CD4-positive, alpha-beta T cell treated with Interferon gamma for 1 hour (primary cell): Measurements from ENCODE around the gene LDB2.

Experiments used
- DNase-seq: peaks from one replicate; pipeline ENCODE4 v3.0.0-alpha.2; 2020

LDB2 gene

GRCh38 chr4:16794816-16795445, 103.5 kb downstream of the LDB2 start:
- DNase-seq: no peak

- no peak for DNase-seq
These were observed 107.0 kb downstream of the LDB2 start for GRCh38 chr4:16791460-16791859.

- DNase-seq: no peak
These were observed 107.9 kb downstream of the LDB2 start for GRCh38 chr4:16790508-16790907.

- DNase-seq: no peak
These were observed 109.6 kb downstream of the LDB2 start for GRCh38 chr4:16788868-16789267.

GRCh38 chr4:16785793-16786527, 112.5 kb downstream of the LDB2 start:
- DNase-seq: no peak

- no peak for DNase-seq
These were observed 115.3 kb downstream of the LDB2 start for GRCh38 chr4:16783119-16783518.

- DNase-seq: no peak
These were observed 119.3 kb downstream of the LDB2 start for GRCh38 chr4:16779028-16779675.

- DNase-seq: no peak
These were observed 120.7 kb downstream of the LDB2 start for GRCh38 chr4:16777726-16778125.

- DNase-seq: no peak
These were observed 122.9 kb downstream of the LDB2 start for GRCh38 chr4:16775411-16776154.

GRCh38 chr4:16772366-16772850, 126.0 kb downstream of the LDB2 start:
- DNase-seq: no peak

GRCh38 chr4:16770710-16771285, 127.6 kb downstream of the LDB2 start:
- no peak for DNase-seq

GRCh38 chr4:16767861-16768260, 130.6 kb downstream of the LDB2 start:
- no peak for DNase-seq

GRCh38 chr4:16767251-16767650, 131.2 kb downstream of the LDB2 start:
- no peak for DNase-seq

GRCh38 chr4:16765546-16765945, 132.9 kb downstream of the LDB2 start:
- DNase-seq: no peak

GRCh38 chr4:16764622-16765021, 133.8 kb downstream of the LDB2 start:
- no peak for DNase-seq

- no peak for DNase-seq
These were observed 137.7 kb downstream of the LDB2 start for GRCh38 chr4:16760617-16761363.

- no peak for DNase-seq
These were observed 138.4 kb downstream of the LDB2 start for GRCh38 chr4:16759931-16760582.

- DNase-seq: no peak
These were observed 139.6 kb downstream of the LDB2 start for GRCh38 chr4:16758816-16759215.

GRCh38 chr4:16758255-16758654, 140.2 kb downstream of the LDB2 start:
- no peak for DNase-seq

GRCh38 chr4:16757080-16757521, 141.3 kb downstream of the LDB2 start:
- DNase-seq: no peak

- DNase-seq: no peak
These were observed 144.3 kb downstream of the LDB2 start for GRCh38 chr4:16754104-16754503.

- DNase-seq: no peak
These were observed 146.3 kb downstream of the LDB2 start for GRCh38 chr4:16752150-16752549.
